Activated CD8-positive, alpha-beta T cell treated with anti-CD3 and anti-CD28 coated beads for 36 hours (primary cell): ENCODE data around the gene ZBTB46. TPM values are rescaled to one million over a fixed set of nuclear protein-coding genes. Genes with fewer than 3 reads are reported as not detected.
A peak's percentile ranks its signal among the peaks of the same experiment; 100 is the strongest.

Experiments used
- ATAC-seq: fragments of 200-7000 bp; cut with Tn5 transposase; one replicate; pipeline ENCODE4 v1.10.0; 2021; ENCODE audit warnings: mild to moderate bottlenecking, moderate library complexity
- CTCF ChIA-PET: fragments of 350-600 bp; sonication (Branson Sonifier 250); formaldehyde crosslinking; loops from one replicate; lab custom pipeline; 2021; ENCODE audit warnings: antibody characterized with exemption; lab: Charles Lee
- POLR2A ChIA-PET: fragments of 350-600 bp; sonication (Branson Sonifier 250); formaldehyde crosslinking; loops from one replicate; lab custom pipeline; 2021; ENCODE audit warnings: antibody characterized with exemption; lab: Charles Lee
- DNase-seq: peaks from one replicate; pipeline ENCODE4 v3.0.0-alpha.2; 2020
- H3K27ac Mint-ChIP-seq: one replicate; pipeline ENCODE4 v1.8.0; 2021; ENCODE audit warnings: mild to moderate bottlenecking, mixed read lengths
- H3K27me3 Mint-ChIP-seq: one replicate; pipeline ENCODE4 v1.8.0; 2021; ENCODE audit warnings: mixed read lengths
- H3K36me3 Mint-ChIP-seq: one replicate; pipeline ENCODE4 v1.8.0; 2021; ENCODE audit warnings: low read depth, mixed read lengths
- H3K4me1 Mint-ChIP-seq: one replicate; pipeline ENCODE4 v1.8.0; 2021; ENCODE audit warnings: low read depth, mixed read lengths
- H3K4me3 Mint-ChIP-seq: one replicate; pipeline ENCODE4 v1.8.0; 2021; ENCODE audit warnings: mild to moderate bottlenecking, moderate library complexity, mixed read lengths
- H3K9me3 Mint-ChIP-seq: one replicate; pipeline ENCODE4 v1.8.0; 2021; ENCODE audit warnings: mixed read lengths
- CTCF ChIP-seq: fragments of 200-600 bp; IDR thresholded peaks from one replicate; pipeline ENCODE4 v1.8.0; 2022; ENCODE audit warnings: antibody characterized with exemption, mild to moderate bottlenecking
- intact Hi-C: fragments of 100-400 bp; cut with micrococcal nuclease; formaldehyde crosslinking; loops from one replicate; pipeline ENCODE4 v1.10.0; 2022
- total RNA-seq, 2 experiments: library from RNA; stranded (reverse); gene quantifications; one replicate each; pipeline ENCODE4 v1.2.3, GENCODE V29; 2021

The ZBTB46 gene
- total RNA-seq, 2 experiments from 2014 or later = 0.31 to 0.38 TPM

DNA sequence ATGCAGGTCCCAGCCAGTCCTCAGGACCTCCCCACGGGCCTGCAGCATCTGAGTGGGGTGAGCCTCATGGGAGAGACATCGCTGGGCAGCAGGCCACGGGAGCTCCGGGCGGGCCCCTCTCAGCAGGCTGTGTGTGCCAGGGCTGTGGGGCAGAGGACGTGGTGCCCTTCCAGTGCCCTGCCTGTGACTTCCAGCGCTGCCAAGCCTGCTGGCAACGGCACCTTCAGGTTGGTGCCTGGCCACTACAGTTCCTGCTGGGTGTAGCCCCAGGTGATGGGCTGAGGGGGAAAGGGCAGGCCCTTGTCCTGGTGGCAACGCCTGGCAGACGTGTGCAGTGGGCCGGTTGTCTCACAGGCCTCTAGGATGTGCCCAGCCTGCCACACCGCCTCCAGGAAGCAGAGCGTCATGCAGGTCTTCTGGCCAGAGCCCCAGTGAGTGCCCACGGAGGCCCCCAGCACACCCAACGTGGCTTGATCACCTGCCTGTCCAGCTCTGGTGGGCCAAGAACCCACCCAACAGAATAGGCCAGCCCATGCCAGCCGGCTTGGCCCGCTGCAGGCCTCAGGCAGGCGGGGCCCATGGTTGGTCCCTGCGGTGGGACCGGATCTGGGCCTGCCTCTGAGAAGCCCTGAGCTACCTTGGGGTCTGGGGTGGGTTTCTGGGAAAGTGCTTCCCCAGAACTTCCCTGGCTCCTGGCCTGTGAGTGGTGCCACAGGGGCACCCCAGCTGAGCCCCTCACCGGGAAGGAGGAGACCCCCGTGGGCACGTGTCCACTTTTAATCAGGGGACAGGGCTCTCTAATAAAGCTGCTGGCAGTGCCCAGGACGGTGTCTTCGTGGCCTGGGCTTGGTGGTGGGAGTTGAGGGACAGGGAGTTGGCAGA is 135.4 kb downstream of the ZBTB46 start:
- CTCF ChIA-PET = interaction anchor here (0.8 kb wide), 1 partner anchor 89 kb away, joined by 3 read pairs; no protein-coding TSS in a partner anchor
- Mint-ChIP-seq H3K27ac (peak overlapping the region; percentile 25), H3K9me3 (no peaks in the 10 kb centered on the region), H3K4me1 (peaks cover 26% of the 10 kb centered on the region), H3K27me3 (no peaks in the 10 kb centered on the region), H3K36me3 (peaks cover 18% of the 10 kb centered on the region), H3K4me3 (no peak overlapping the region)
- intact Hi-C loops = no loop called here
- ATAC-seq (no peak), DNase-seq (no peak)
- no peak for TF ChIP-seq CTCF
- POLR2A ChIA-PET = interaction anchor here (0.8 to 2.7 kb wide), 6 partner anchors 9 to 174 kb away, joined by 3 to 13 read pairs (median 4); partner anchors contain the start of gene ABHD16B

GRCh38 chr20:63694584-63695423 is 136.3 kb downstream of the ZBTB46 start:
- no peak for TF ChIP-seq CTCF
- POLR2A ChIA-PET = interaction anchor here (0.7 to 2.7 kb wide), 4 partner anchors 8 to 173 kb away, joined by 3 to 13 read pairs (median 4); partner anchors contain the start of gene RTEL1
- Mint-ChIP-seq H3K9me3 (no peaks in the 10 kb centered on the region), H3K27me3 (no peaks in the 10 kb centered on the region), H3K4me3 (no peak overlapping the region), H3K27ac (no peak overlapping the region), H3K4me1 (peaks cover 26% of the 10 kb centered on the region), H3K36me3 (peaks cover 18% of the 10 kb centered on the region)
- ATAC-seq (no peak), DNase-seq (no peak)
- CTCF ChIA-PET = no interaction called here
- intact Hi-C loops = no loop called here

DNA sequence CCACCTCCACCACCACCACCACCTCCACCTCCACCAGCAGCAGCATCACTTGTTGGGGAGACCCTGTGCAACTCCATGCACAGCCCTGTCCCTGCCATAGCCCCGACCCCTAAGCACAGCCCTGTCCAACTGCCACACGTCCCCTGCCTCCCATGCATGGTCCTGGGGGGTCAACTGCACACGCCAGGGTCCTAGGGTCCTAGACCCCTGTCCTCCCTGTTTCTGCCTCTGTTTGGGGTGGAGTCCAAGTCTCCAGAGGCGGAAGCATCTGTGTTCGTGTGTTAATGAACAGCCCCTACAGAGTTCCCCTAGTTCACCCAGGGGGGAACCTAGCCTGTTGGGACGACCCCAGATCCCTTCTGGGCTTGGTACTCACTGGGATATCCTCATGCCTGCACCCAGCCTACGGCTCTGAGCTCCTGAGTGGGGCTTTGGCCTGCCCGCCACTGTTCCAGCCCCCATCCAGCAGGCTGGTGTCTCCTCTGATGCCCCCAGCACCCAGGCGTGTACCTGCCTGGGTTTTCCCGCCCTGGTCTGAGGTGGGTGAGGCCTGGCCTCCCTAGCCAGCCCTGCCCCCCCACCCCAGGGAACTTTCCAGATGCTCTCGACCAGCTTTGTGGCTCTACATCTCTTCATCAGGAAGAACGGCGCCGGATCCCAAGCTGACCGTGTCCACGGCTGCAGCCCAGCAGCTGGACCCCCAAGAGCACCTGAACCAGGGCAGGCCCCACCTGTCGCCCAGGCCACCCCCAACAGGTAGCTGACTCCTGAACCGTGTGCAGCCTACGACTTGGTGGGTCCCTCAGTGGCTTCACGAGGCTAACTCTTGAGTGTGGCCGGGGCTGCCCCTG is 137.1 kb downstream of the ZBTB46 start:
- CTCF ChIA-PET = no interaction called here
- TF ChIP-seq CTCF = no peak
- POLR2A ChIA-PET = interaction anchor here (0.7 to 1.0 kb wide), 2 partner anchors 36 to 123 kb away, joined by 3 read pairs; partner anchors contain the start of gene RTEL1
- H3K4me1 Mint-ChIP-seq = peaks cover 21% of the 10 kb centered on the region
- H3K36me3 Mint-ChIP-seq = peaks cover 18% of the 10 kb centered on the region
- DNase-seq (no peak), ATAC-seq (no peak)
- H3K27ac Mint-ChIP-seq = peak overlapping the region; percentile 83
- H3K9me3 Mint-ChIP-seq = no peaks in the 10 kb centered on the region
- intact Hi-C loops = no loop called here
- H3K4me3 Mint-ChIP-seq = peak overlapping the region; percentile 41
- no peaks in the 10 kb centered on the region for H3K27me3 Mint-ChIP-seq

Other genes starting within 250 kb of the ZBTB46 start
- gene GMEB2, start 204.2 kb downstream of the ZBTB46 start, total RNA-seq = 10 to 100 TPM; 16.2 to 16.3 TPM
- 10 to 100 TPM; 17.8 to 18.4 TPM for gene STMN3, start 177.8 kb downstream of the ZBTB46 start, total RNA-seq
- 10 to 100 TPM; 37.4 to 39.1 TPM for gene RTEL1, start 173.0 kb downstream of the ZBTB46 start, total RNA-seq
- not detected for gene TNFRSF6B, start 134.6 kb downstream of the ZBTB46 start, total RNA-seq
- 10 to 100 TPM; 41.7 to 44.2 TPM for gene ARFRP1, start 123.3 kb downstream of the ZBTB46 start, total RNA-seq
- 10 to 100 TPM; 22.4 to 22.5 TPM for gene ZGPAT, start 123.2 kb downstream of the ZBTB46 start, total RNA-seq
- gene LIME1, start 94.6 kb downstream of the ZBTB46 start, total RNA-seq = 10 to 100 TPM; 15.5 to 16.8 TPM
- gene SLC2A4RG, start 91.5 kb downstream of the ZBTB46 start, total RNA-seq = 10 to 100 TPM; 38.5 to 39.8 TPM
- gene ABHD16B, start 30.2 kb upstream of the ZBTB46 start, total RNA-seq = not detected
- gene TPD52L2, start 34.0 kb upstream of the ZBTB46 start, total RNA-seq = 10 to 100 TPM; 43.1 to 44.6 TPM
- 10 to 100 TPM; 32.2 to 32.5 TPM for gene DNAJC5, start 63.9 kb upstream of the ZBTB46 start, total RNA-seq
- 10 to 100 TPM; 31.5 to 32.6 TPM for gene UCKL1, start 125.2 kb upstream of the ZBTB46 start, total RNA-seq
- 1 to 10 TPM; 7.5 to 8.6 TPM for gene ZNF512B, start 138.7 kb upstream of the ZBTB46 start, total RNA-seq
- gene SAMD10, start 148.4 kb upstream of the ZBTB46 start, total RNA-seq = 10 to 100 TPM; 17.4 to 17.5 TPM
- gene PRPF6, start 149.9 kb upstream of the ZBTB46 start, total RNA-seq = 10 to 100 TPM; 53.0 to 55.5 TPM
- 1 to 10 TPM; 2.8 to 4.7 TPM for gene C20orf204, start 204.9 kb upstream of the ZBTB46 start, total RNA-seq
- gene SOX18, start 218.4 kb upstream of the ZBTB46 start, total RNA-seq = not detected
- gene TCEA2, start 231.9 kb upstream of the ZBTB46 start, total RNA-seq = 10 to 100 TPM; 30.0 to 33.0 TPM
- gene RGS19, start 248.3 kb upstream of the ZBTB46 start, total RNA-seq = 10 to 100 TPM; 42.5 to 44.1 TPM
- under 1 TPM; 0.61 to 0.63 TPM for gene OPRL1, start 248.8 kb upstream of the ZBTB46 start, total RNA-seq